HFF-Myc (cell line): ENCODE measurements around the gene EPO.
"Not testable (repeated sequence)": the region's sequence is repeated elsewhere in the genome, so short reads cannot be mapped to it uniquely, and the experiment has no call there.

Source experiments
- DNase-seq: peaks from one replicate; pipeline ENCODE4 v3.0.0-alpha.2; 2011; ENCODE audit warnings: low read depth; ENCODE audit errors: extremely low read depth
- H3K4me3 ChIP-seq: replicated peaks from 2 replicates; pipeline ENCODE4 v1.5.1; 2011; ENCODE audit warnings: low read depth, mild to moderate bottlenecking, control low read depth, low read length
- TF ChIP-seq, protein P1 (sequence below): IDR thresholded peaks from 2 replicates; pipeline ENCODE4 v1.5.1; 2012; ENCODE audit warnings: mild to moderate bottlenecking, low read depth, low read length, control low read depth; ENCODE audit errors: missing control alignments

Gene EPO

DNA sequence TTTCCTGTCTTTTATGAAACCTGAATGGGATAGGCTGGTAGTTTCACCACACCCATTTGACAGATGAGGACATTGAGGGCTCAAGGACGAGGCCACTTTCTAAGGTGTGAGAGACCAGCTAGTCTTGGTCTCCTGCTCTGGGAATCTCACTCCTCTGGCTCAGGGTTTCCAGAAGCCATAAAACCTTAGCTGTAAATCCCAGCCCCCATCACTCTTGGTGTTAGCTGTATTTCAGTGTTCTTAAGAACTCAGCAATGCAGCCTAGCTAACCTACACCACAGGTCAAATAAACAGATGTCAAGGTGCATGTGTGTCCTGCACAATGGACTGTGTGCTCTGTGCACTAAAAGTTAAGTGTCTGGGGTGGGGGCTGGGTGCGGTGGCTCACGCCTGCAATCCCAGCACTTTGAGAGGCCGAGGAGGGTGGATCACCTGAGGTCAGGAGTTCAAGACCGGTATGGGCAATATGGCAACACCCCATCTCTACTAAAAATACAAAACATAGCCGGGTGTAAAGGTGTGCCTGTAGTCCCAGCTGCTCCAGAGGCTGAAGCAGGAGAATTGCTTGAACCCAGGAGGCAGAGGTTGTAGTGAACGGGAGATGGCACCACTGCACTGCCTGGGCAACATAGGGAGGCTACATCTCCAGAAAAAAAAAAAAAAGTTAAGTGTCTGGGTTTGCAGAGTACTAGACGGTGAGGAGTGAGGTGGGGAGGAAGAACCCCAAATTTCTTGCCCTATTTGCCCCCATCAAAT is 567 bp upstream of the EPO start:
- TF ChIP-seq, protein P1, sequence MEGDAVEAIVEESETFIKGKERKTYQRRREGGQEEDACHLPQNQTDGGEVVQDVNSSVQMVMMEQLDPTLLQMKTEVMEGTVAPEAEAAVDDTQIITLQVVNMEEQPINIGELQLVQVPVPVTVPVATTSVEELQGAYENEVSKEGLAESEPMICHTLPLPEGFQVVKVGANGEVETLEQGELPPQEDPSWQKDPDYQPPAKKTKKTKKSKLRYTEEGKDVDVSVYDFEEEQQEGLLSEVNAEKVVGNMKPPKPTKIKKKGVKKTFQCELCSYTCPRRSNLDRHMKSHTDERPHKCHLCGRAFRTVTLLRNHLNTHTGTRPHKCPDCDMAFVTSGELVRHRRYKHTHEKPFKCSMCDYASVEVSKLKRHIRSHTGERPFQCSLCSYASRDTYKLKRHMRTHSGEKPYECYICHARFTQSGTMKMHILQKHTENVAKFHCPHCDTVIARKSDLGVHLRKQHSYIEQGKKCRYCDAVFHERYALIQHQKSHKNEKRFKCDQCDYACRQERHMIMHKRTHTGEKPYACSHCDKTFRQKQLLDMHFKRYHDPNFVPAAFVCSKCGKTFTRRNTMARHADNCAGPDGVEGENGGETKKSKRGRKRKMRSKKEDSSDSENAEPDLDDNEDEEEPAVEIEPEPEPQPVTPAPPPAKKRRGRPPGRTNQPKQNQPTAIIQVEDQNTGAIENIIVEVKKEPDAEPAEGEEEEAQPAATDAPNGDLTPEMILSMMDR: peak; percentile 47
- H3K4me3 ChIP-seq: no peak overlapping the region
- DNase-seq: no peak

DNA sequence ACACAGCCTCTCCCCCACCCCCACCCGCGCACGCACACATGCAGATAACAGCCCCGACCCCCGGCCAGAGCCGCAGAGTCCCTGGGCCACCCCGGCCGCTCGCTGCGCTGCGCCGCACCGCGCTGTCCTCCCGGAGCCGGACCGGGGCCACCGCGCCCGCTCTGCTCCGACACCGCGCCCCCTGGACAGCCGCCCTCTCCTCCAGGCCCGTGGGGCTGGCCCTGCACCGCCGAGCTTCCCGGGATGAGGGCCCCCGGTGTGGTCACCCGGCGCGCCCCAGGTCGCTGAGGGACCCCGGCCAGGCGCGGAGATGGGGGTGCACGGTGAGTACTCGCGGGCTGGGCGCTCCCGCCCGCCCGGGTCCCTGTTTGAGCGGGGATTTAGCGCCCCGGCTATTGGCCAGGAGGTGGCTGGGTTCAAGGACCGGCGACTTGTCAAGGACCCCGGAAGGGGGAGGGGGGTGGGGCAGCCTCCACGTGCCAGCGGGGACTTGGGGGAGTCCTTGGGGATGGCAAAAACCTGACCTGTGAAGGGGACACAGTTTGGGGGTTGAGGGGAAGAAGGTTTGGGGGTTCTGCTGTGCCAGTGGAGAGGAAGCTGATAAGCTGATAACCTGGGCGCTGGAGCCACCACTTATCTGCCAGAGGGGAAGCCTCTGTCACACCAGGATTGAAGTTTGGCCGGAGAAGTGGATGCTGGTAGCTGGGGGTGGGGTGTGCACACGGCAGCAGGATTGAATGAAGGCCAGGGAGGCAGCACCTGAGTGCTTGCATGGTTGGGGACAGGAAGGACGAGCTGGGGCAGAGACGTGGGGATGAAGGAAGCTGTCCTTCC is 620 bp downstream of the EPO start:
- TF ChIP-seq, protein P1: no peak
- DNase-seq: no peak
- no peak overlapping the region for H3K4me3 ChIP-seq

DNA sequence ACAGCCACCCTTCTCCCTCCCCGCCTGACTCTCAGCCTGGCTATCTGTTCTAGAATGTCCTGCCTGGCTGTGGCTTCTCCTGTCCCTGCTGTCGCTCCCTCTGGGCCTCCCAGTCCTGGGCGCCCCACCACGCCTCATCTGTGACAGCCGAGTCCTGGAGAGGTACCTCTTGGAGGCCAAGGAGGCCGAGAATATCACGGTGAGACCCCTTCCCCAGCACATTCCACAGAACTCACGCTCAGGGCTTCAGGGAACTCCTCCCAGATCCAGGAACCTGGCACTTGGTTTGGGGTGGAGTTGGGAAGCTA is 1.2 kb downstream of the EPO start:
- TF ChIP-seq, protein P1: no peak
- DNase-seq: no peak
- H3K4me3 ChIP-seq: no peak overlapping the region

DNA sequence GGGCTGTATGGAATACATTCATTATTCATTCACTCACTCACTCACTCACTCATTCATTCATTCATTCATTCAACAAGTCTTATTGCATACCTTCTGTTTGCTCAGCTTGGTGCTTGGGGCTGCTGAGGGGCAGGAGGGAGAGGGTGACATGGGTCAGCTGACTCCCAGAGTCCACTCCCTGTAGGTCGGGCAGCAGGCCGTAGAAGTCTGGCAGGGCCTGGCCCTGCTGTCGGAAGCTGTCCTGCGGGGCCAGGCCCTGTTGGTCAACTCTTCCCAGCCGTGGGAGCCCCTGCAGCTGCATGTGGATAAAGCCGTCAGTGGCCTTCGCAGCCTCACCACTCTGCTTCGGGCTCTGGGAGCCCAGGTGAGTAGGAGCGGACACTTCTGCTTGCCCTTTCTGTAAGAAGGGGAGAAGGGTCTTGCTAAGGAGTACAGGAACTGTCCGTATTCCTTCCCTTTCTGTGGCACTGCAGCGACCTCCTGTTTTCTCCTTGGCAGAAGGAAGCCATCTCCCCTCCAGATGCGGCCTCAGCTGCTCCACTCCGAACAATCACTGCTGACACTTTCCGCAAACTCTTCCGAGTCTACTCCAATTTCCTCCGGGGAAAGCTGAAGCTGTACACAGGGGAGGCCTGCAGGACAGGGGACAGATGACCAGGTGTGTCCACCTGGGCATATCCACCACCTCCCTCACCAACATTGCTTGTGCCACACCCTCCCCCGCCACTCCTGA is 2.4 kb downstream of the EPO start:
- H3K4me3 ChIP-seq: no peak overlapping the region
- no peak for DNase-seq
- TF ChIP-seq, protein P1: no peak

DNA sequence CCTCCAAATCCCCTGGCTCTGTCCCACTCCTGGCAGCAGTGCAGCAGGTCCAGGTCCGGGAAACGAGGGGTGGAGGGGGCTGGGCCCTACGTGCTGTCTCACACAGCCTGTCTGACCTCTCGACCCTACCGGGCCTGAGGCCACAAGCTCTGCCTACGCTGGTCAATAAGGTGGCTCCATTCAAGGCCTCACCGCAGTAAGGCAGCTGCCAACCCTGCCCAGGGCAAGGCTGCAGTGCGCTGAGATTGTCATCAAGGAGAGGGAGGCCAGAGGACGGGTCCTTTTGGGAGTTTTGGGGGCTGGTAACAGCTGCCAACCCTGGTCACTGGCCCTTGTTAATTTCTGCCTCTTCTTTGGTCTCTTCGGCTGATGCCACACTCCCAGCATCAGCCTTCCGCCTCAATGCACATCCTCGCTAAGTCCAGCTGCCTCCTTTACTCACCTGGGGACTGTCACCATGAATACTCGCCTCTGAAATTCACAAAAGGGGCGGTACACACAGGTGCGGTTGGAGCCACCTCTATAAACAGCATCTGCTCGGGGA is 3.5 kb downstream of the EPO start:
- DNase-seq: no peak
- H3K4me3 ChIP-seq: no peak overlapping the region
- TF ChIP-seq, protein P1: no peak

DNA sequence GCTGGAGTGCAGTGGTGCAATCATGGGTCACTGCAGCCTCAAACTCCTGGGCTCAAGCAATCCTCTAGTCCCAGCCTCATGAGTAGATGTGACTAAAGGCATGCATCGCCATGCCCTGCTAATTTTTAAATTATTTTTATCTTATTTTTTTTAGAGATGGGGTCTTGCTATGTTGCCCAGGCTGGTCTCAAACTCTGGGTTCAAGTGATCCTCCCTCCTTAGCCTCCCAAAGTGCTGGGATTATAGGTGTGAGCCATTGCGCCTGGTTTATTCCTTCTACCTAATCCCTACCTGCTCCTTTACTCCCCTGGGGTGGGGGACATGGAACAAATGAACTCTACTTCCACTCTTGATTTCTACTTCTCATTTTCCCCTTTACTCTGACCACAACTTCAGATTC is 4.1 kb downstream of the EPO start:
- H3K4me3 ChIP-seq, DNase-seq: not testable (repeated sequence)
